ENCODE data around the gene OSBPL3. TPM values are rescaled to one million over a fixed set of nuclear protein-coding genes. Genes with fewer than 3 reads are reported as not detected.
A peak's percentile ranks its signal among the peaks of the same experiment; 100 is the strongest.

The OSBPL3 gene
- total and polyA plus RNA-seq, 2 experiments from 2014 or later, result 21.8 to 25.8 TPM

- peaks cover 27% of the 10 kb centered on the region for H3K36me3 ChIP-seq (ENCODE audit: low read depth)
- H3K9ac ChIP-seq, result no peak overlapping the region
- no peaks in the 10 kb centered on the region for H4K20me1 ChIP-seq (ENCODE audit: insufficient read depth)
- H3K27me3 ChIP-seq (replicated peaks; ENCODE audit: insufficient read depth), result no peaks in the 10 kb centered on the region
- H3K4me3 ChIP-seq, result no peak overlapping the region
- 0 out of 2 replicates have a peak, but pooled peaks cover 8% of the 10 kb centered on the region for H3F3A ChIP-seq (ENCODE audit: insufficient read depth)
- H3K9me3 ChIP-seq (ENCODE audit: low read depth), result no peaks in the 10 kb centered on the region
- in situ Hi-C loops (cut with MboI), result no loop called here
- 67 to 71% methylated on average over 4 of the region's 4 CpGs for WGBS, 2 experiments (ENCODE audit: low coverage in 1 of 2, low lambda C conversion rate in 2 of 2, missing lambda C conversion rate in 2 of 2)
- no peak overlapping the region for H3K4me2 ChIP-seq (ENCODE audit: unreplicated experiment)
- no peak for TF ChIP-seq EZH2 (IDR thresholded peaks at IDR 0.05; ENCODE audit: insufficient read depth, poor library complexity, severe bottlenecking)
- no peak for TF ChIP-seq EZH2phosphoT487 (IDR thresholded peaks at IDR 0.05; ENCODE audit: insufficient read depth, low read depth)
- H3K79me2 ChIP-seq (ENCODE audit: insufficient read depth), result no peaks in the 10 kb centered on the region
- H2AFZ ChIP-seq, result no peak overlapping the region
- no peaks in the 10 kb centered on the region for H3K9me2 ChIP-seq (ENCODE audit: insufficient read depth)
- H3K27ac ChIP-seq, result no peak overlapping the region
- peaks cover 11% of the 10 kb centered on the region for H3K4me1 ChIP-seq (ENCODE audit: insufficient read depth)
- DNase-seq, result no peak
Observed at GRCh38 chr7:24858108-24858977, 121.6 kb downstream of the OSBPL3 start.

- DNase-seq, result no peak
- no peaks in the 10 kb centered on the region for H3K27me3 ChIP-seq (replicated peaks; ENCODE audit: insufficient read depth)
- H3K79me2 ChIP-seq (ENCODE audit: insufficient read depth), result no peaks in the 10 kb centered on the region
- peaks cover 11% of the 10 kb centered on the region for H3K4me1 ChIP-seq (ENCODE audit: insufficient read depth)
- no peaks in the 10 kb centered on the region for H3K9me3 ChIP-seq (ENCODE audit: low read depth)
- peaks cover 27% of the 10 kb centered on the region for H3K36me3 ChIP-seq (ENCODE audit: low read depth)
- H4K20me1 ChIP-seq (ENCODE audit: insufficient read depth), result no peaks in the 10 kb centered on the region
- TF ChIP-seq EZH2phosphoT487 (IDR thresholded peaks at IDR 0.05; ENCODE audit: insufficient read depth, low read depth) (no peak), EZH2 (IDR thresholded peaks at IDR 0.05; ENCODE audit: insufficient read depth, poor library complexity, severe bottlenecking) (no peak)
- no peak overlapping the region for H2AFZ ChIP-seq
- H3K9me2 ChIP-seq (ENCODE audit: insufficient read depth), result no peaks in the 10 kb centered on the region
- no peak overlapping the region for H3K4me3 ChIP-seq
- H3K27ac ChIP-seq, result no peak overlapping the region
- no peak overlapping the region for H3K9ac ChIP-seq
- no peak overlapping the region for H3K4me2 ChIP-seq (ENCODE audit: unreplicated experiment)
- in situ Hi-C loops (cut with MboI), result no loop called here
- peaks cover 8% of the 10 kb centered on the region; the same call in 1 of the 2 replicates for H3F3A ChIP-seq (ENCODE audit: insufficient read depth)
Observed at GRCh38 chr7:24857623-24858022, 122.4 kb downstream of the OSBPL3 start.

- peak; percentile 85 for DNase-seq
- no peak overlapping the region for H3K4me3 ChIP-seq
- no peak overlapping the region for H3K9ac ChIP-seq
- H3K79me2 ChIP-seq (ENCODE audit: insufficient read depth), result no peaks in the 10 kb centered on the region
- no peaks in the 10 kb centered on the region for H3K27me3 ChIP-seq (replicated peaks; ENCODE audit: insufficient read depth)
- H3K36me3 ChIP-seq (ENCODE audit: low read depth), result peaks cover 29% of the 10 kb centered on the region
- H3K9me2 ChIP-seq (ENCODE audit: insufficient read depth), result no peaks in the 10 kb centered on the region
- in situ Hi-C loops (cut with MboI), result no loop called here
- no peaks in the 10 kb centered on the region for H3K9me3 ChIP-seq (ENCODE audit: low read depth)
- no peak overlapping the region for H2AFZ ChIP-seq
- TF ChIP-seq EZH2 (IDR thresholded peaks at IDR 0.05; ENCODE audit: insufficient read depth, poor library complexity, severe bottlenecking) (no peak), EZH2phosphoT487 (IDR thresholded peaks at IDR 0.05; ENCODE audit: insufficient read depth, low read depth) (no peak)
- WGBS, 2 experiments (ENCODE audit: low coverage in 1 of 2, low lambda C conversion rate in 2 of 2, missing lambda C conversion rate in 2 of 2), result 31 to 38% methylated on average over 3 of the region's 3 CpGs
- H3K27ac ChIP-seq, result peak overlapping the region; percentile 26
- H3K4me1 ChIP-seq (ENCODE audit: insufficient read depth), result peaks cover 15% of the 10 kb centered on the region
- no peaks in the 10 kb centered on the region for H4K20me1 ChIP-seq (ENCODE audit: insufficient read depth)
- H3F3A ChIP-seq (ENCODE audit: insufficient read depth), result peaks cover 8% of the 10 kb centered on the region; the same call in 1 of the 2 replicates
- no peak overlapping the region for H3K4me2 ChIP-seq (ENCODE audit: unreplicated experiment)
Observed at GRCh38 chr7:24854866-24855265, 125.1 kb downstream of the OSBPL3 start.

GRCh38 chr7:24851786-24852185, 128.2 kb downstream of the OSBPL3 start:
- H4K20me1 ChIP-seq (ENCODE audit: insufficient read depth), result no peaks in the 10 kb centered on the region
- H3K4me1 ChIP-seq (ENCODE audit: insufficient read depth), result peaks cover 15% of the 10 kb centered on the region
- no peak for TF ChIP-seq EZH2 (IDR thresholded peaks at IDR 0.05; ENCODE audit: insufficient read depth, poor library complexity, severe bottlenecking)
- TF ChIP-seq EZH2phosphoT487 (IDR thresholded peaks at IDR 0.05; ENCODE audit: insufficient read depth, low read depth), result no peak
- no peaks in the 10 kb centered on the region for H3K79me2 ChIP-seq (ENCODE audit: insufficient read depth)
- H3K27ac ChIP-seq, result no peak overlapping the region
- peak; percentile 43 for DNase-seq
- H3K9me3 ChIP-seq (ENCODE audit: low read depth), result no peaks in the 10 kb centered on the region
- H3K36me3 ChIP-seq (ENCODE audit: low read depth), result peaks cover 26% of the 10 kb centered on the region
- H3K27me3 ChIP-seq (replicated peaks; ENCODE audit: insufficient read depth), result no peaks in the 10 kb centered on the region
- no peak overlapping the region for H3K9ac ChIP-seq
- in situ Hi-C loops (cut with MboI), result no loop called here
- H3K4me3 ChIP-seq, result no peak overlapping the region
- H2AFZ ChIP-seq, result no peak overlapping the region
- H3K4me2 ChIP-seq (ENCODE audit: unreplicated experiment), result no peak overlapping the region
- H3F3A ChIP-seq (ENCODE audit: insufficient read depth), result peaks cover 8% of the 10 kb centered on the region; the same call in 1 of the 2 replicates
- H3K9me2 ChIP-seq (ENCODE audit: insufficient read depth), result no peaks in the 10 kb centered on the region

Measured in GM23248 (cell line).